HUDEP-2 (cell line): Measurements from ENCODE around the gene HOXA3.

Source experiments
- DNase-seq, 76 experiments: peaks; one replicate each; lab custom pipeline; 2025; ENCODE audit not compliant: unreplicated experiment in 76 of 76; lab: John Stamatoyannopoulos, UW

HOXA3 gene

DNA sequence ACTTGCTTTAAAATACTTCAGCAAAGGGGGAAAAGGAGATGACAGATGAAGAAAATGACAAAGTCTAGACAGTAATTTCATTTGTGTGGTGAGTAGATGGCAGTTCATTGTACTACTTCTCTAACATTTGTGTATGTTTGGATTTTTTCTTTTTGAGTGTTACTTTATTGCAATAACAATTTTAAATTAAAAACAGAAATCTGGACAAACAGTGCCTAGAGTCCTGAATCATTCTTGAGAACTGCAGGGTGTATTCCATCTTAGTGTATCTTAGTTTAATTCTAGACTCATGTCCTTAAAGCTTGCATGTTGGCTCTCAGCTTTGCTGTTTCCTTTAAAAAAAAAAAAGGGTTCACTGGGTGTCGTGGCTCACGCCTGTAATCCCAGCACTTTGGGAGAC is 87.7 kb downstream of the HOXA3 start:
- no peak for DNase-seq

DNA sequence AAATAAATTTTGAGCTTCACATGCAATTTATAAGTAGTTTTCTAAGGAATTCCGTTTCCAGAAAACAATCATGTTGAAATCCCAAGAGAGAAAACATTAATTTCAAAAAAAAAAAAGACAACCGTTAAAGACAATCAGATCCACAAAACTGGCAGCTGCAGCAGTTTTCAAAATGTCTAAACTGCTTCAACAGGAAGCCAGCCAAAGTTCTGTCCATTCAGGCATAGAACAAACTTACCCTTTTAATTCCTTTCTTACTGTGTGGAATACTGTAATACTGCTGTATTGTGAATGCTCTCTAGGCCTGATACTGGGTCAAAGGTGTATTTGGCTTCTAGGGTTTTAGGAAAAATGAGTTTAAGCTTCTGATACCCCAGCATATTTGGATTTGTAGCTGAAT is 88.2 kb downstream of the HOXA3 start:
- no peak for DNase-seq

- DNase-seq, result no peak
Measured at GRCh38 chr7:27062946-27063345, 89.4 kb downstream of the HOXA3 start.
